Measurements from ENCODE around the gene SORL1.

Gene SORL1

GRCh38 chr11:121466063-121466794, 14.1 kb downstream of the SORL1 start:
- Histone ChIP-seq H3K27ac (peak overlapping the region; percentile 76 to 79), H3K27me3 (no peaks in the 10 kb centered on the region), H3K4me3 (peak overlapping the region; percentile 24 to 26), H3K9me3 (no peaks in the 10 kb centered on the region), H3K4me1 (peaks cover 0 to 77% (median 62%) of the 10 kb centered on the region in 4 donors), H3K36me3 (no peaks in the 10 kb centered on the region)
- no peak for TF ChIP-seq CTCF (IDR thresholded peaks at IDR 0.05)
- peak; percentile 94 to 97 for DNase-seq
- intact Hi-C loops (cut with DNase I; ENCODE audit: low total_unique reads) = no loop called here

GRCh38 chr11:121467471-121467870, 15.4 kb downstream of the SORL1 start:
- intact Hi-C loops (cut with DNase I; ENCODE audit: low total_unique reads) = no loop called here
- H3K36me3 ChIP-seq = no peaks in the 10 kb centered on the region
- H3K27ac ChIP-seq = peak overlapping the region; percentile 76 to 79
- H3K4me1 ChIP-seq = peaks cover 0 to 81% (median 64%) of the 10 kb centered on the region in 4 donors
- H3K9me3 ChIP-seq = no peaks in the 10 kb centered on the region
- no peak for TF ChIP-seq CTCF (IDR thresholded peaks at IDR 0.05)
- peak overlapping the region; percentile 24 to 26 for H3K4me3 ChIP-seq
- no peak for DNase-seq
- no peaks in the 10 kb centered on the region for H3K27me3 ChIP-seq

DNA sequence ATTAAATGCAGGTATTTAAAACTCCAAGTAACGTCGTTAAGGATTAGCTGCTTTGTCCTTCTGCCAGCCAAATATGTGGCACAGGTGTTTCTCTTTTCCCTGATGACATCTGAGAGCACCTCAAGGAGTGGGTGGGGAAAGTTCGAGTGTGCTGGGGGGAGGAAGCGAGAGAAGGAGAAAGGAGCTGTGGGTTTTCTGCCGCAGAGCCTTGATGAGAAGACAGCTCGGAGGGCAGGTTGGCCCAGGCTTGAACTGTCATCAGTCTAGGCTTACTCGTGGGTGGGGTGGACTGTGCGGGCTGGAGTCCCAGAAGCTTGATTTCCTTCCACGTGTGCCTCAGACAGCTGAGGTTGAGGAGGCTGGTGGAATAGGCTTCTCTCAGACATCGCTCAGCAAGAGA, 15.9 kb downstream of the SORL1 start:
- no peak for DNase-seq
- H3K36me3 ChIP-seq = no peaks in the 10 kb centered on the region
- H3K4me3 ChIP-seq = no peak overlapping the region
- peaks cover 0 to 86% (median 67%) of the 10 kb centered on the region in 4 donors for H3K4me1 ChIP-seq
- H3K27ac ChIP-seq = peak overlapping the region; percentile 76 to 79
- TF ChIP-seq CTCF (IDR thresholded peaks at IDR 0.05) = no peak
- H3K27me3 ChIP-seq = no peaks in the 10 kb centered on the region
- intact Hi-C loops (cut with DNase I; ENCODE audit: low total_unique reads) = no loop called here
- H3K9me3 ChIP-seq = no peaks in the 10 kb centered on the region

GRCh38 chr11:121469910-121470309, 17.8 kb downstream of the SORL1 start:
- intact Hi-C loops (cut with DNase I; ENCODE audit: low total_unique reads) = no loop called here
- Histone ChIP-seq H3K27ac (peak overlapping the region; percentile 76 to 79), H3K9me3 (no peaks in the 10 kb centered on the region), H3K4me1 (peaks cover 0 to 80% (median 56%) of the 10 kb centered on the region in 4 donors), H3K36me3 (no peaks in the 10 kb centered on the region), H3K27me3 (no peaks in the 10 kb centered on the region), H3K4me3 (no peak overlapping the region)
- no peak for DNase-seq
- TF ChIP-seq CTCF (IDR thresholded peaks at IDR 0.05) = no peak

DNA sequence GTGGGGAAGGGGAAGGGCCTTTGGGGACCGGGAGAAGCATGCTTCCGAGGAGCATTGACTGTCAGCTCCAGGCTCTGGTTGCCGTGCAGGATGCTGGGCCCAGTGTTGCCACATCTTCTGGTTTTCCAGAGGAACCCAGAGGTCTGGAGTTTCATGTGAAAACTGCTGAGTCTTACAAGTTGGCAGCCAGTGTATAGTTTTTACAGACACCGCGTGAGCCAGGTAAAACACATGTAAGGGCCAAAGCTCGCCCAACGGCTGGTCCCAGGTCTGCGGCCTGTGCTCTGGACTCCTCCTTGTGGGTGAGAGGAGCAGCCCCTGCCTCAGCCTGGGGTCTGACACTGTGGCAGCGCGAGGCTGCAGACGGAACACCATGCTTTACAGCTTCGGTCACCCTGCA, 19.1 kb downstream of the SORL1 start:
- Histone ChIP-seq H3K36me3 (no peaks in the 10 kb centered on the region), H3K4me1 (peaks cover 0 to 67% (median 43%) of the 10 kb centered on the region in 4 donors), H3K27ac (peak overlapping the region; percentile 4 to 79), H3K27me3 (no peaks in the 10 kb centered on the region), H3K9me3 (no peaks in the 10 kb centered on the region), H3K4me3 (no peak overlapping the region)
- TF ChIP-seq CTCF (IDR thresholded peaks at IDR 0.05) = no peak
- DNase-seq = no peak
- intact Hi-C loops (cut with DNase I; ENCODE audit: low total_unique reads) = no loop called here
